ENCODE results near the gene CCR8.

GRCh38 chr3:39372833-39373232 lies 43.3 kb downstream of the CCR8 start:
- no peak for TF ChIP-seq EZH2 (IDR thresholded peaks at IDR 0.05; ENCODE audit: low read depth)
- TF ChIP-seq, protein P1, sequence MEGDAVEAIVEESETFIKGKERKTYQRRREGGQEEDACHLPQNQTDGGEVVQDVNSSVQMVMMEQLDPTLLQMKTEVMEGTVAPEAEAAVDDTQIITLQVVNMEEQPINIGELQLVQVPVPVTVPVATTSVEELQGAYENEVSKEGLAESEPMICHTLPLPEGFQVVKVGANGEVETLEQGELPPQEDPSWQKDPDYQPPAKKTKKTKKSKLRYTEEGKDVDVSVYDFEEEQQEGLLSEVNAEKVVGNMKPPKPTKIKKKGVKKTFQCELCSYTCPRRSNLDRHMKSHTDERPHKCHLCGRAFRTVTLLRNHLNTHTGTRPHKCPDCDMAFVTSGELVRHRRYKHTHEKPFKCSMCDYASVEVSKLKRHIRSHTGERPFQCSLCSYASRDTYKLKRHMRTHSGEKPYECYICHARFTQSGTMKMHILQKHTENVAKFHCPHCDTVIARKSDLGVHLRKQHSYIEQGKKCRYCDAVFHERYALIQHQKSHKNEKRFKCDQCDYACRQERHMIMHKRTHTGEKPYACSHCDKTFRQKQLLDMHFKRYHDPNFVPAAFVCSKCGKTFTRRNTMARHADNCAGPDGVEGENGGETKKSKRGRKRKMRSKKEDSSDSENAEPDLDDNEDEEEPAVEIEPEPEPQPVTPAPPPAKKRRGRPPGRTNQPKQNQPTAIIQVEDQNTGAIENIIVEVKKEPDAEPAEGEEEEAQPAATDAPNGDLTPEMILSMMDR (conservative IDR thresholded peaks at IDR 0.05): no peak

All from PC-9 (cell line).